Measurements from ENCODE around the gene CRLF1.

CRLF1 gene

DNA sequence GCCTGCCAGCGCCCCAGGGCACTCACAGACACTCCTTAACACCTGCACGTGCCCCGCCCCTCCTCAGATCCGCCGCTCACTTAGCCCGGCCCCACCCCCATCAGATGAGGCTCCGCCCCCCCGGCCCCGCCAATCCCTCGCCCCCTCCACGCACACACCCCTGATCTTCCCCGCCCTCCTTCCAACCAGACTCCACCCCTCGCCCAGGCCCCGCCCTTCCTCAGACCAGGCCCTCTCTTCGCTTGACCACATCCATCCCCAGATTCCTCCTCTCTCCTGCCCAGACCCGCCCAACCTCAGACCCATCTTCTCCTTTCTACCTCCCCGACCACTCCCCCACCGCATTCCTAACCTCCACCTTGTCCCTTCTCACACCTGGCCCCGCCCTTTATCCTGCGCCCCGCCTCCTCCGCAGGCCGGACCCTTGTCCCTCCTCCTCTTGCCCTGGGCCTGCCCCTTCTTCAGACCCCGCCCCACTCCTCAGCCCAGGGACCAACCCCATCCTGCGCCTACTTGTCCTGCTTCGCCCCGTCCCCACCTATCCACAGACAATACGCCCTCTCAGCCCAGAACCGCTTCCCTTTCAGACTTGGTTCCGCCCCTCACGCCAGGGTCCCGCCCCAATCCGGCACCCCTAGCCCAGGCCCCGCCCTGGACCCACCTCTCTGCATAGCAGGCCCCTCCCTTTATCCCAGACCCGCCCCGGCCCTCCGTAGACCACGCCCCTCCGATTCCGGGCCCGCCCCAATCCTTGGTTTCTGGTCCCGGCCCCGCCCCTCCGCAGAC is 29.8 kb upstream of the CRLF1 start:
- DNase-seq (ENCODE audit: low spot score): peak; percentile 96

- DNase-seq (ENCODE audit: low spot score): no peak
Measured at GRCh38 chr19:18635831-18636182, 29.2 kb upstream of the CRLF1 start.

DNA sequence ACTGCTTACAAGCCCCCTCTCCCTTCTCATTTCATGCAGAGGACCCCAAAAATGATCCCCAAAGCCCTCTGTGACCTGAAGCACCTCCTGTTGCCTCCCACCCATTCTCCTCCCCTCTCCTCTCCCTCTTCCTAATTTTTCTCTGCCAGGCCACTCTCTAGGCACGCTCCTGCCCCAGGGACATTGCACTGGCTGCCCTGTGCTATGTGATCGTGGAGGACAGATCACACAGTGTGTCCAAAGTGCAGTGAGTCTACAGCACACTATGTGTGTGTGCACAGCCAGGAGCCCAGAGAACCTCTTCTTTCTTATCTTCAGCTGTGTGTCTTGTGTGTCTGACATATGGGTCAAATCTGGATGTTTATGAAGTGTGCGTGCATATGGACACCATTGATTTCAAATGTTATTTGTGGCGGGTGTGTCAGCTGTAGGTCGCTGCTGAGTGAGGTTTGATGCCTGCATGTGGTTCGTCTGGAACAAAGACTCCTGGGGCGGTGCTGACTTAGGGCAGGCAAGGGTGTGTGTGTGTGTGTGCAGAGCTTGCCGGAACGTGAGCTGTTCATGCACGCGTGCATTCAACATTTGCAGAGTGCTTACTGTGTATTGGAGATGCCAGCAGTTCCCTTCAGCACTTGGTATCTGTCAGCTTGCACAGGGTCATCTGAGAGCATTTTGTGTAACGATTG is 28.2 kb upstream of the CRLF1 start:
- DNase-seq (ENCODE audit: low spot score): no peak

DNA sequence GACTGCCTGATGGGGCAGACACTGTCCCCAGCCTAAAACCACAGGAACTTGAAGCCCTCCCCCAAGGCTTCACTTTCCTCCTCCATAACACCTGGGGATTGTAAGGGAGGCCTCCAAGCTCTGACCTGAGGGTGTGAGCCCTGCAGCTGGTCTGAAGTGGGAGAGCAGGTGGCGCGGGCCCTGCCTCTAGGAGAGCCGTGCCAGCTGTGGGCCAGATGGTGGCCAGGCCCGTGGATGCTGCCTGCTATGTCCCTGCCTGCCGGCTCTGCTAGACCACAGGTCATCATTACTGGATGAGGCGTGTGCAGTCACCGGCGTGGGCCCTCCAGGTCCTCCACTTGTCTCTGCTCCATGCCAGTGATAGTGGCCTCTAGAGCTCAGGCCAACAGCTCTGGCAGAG is 26.7 kb upstream of the CRLF1 start:
- no peak for DNase-seq (ENCODE audit: low spot score)

DNA sequence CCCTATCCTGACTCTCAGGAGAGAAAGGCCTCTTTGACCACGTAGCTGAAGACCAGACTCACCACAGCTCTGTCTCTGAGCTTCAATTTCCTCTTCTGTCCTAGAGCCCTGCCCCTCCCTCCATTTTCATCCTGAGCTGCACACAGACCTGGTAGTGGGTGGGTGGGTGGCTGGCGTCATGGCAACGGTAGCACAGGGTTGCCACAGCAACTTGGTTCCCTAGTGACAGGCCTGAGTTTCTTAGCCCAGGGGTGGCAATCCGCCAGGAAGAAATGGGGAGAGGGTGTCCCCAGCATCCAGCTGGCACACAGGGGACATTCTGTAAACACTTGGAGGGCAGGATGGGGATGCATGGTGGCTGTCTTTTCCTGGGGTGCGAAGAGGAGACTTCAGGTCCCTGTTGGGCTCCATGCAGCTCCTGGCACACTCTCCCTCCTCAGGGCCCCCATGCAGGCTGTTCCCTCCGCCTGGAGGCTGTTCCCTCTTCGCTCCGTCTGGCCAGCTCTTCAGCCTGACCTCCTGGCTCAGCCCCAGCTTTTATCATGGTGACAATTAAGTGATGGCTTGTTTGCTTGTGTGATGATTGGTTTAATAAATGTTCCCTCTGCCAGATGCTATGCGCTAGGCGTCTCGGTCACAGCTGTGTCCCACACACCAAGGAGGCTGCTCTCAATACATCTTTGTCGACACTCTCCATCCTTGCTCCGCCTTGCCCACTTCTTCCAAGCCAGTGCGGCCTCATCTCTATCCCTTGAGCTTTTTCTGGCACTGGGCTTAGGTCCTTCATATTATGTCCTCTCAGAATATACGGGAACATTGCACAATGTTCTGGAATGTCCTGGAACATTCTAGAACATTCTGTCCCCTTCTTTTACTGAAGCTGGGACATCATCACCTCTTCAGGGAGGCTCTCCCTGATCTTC is 22.8 kb upstream of the CRLF1 start:
- DNase-seq (ENCODE audit: low spot score): no peak

DNA sequence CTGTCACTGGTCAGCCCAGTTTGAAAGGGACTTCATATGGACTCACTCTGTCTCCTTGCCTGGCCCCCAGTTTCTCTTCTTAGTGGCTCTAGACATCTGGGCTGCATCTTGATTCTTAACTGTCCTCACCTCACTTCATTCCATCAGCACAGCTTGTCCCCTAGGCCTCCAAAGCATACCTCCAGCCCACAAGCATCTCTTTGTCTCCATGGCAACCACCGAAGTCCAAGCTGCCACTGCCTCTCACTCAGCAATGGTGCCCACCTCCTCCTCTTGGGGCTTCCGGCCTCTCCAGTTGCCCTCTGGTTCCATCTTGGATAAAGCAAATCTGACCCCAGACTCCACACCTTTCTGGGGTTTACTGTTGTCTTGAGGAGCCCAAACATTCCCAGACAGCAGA is 20.3 kb upstream of the CRLF1 start:
- DNase-seq (ENCODE audit: low spot score): no peak

- DNase-seq (ENCODE audit: low spot score): no peak
Measured at GRCh38 chr19:18620902-18621301, 14.3 kb upstream of the CRLF1 start.

DNA sequence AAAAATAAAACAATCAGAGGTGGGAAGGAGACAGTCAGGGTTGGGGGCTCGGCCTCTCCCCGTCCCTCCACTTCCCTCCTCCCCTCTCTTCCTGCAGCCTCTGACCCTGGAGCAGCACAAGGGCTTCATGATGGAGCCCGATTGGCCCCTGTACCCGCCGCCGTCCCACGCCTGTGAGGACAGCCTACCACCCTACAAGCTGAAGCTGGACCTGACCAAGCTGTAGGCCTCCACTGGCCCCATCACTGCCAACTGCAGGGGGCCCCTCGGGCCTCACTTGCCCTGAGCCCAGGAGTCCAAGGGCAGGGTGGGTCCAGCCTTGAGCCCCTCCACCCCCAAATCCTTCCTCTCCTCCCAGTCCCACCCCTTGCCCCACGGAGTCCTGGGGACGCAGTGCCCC is 13.7 kb upstream of the CRLF1 start:
- no peak for DNase-seq (ENCODE audit: low spot score)

- DNase-seq (ENCODE audit: low spot score): no peak
Measured at GRCh38 chr19:18618236-18618635, 11.6 kb upstream of the CRLF1 start.

GRCh38 chr19:18617562-18617961 is 11.0 kb upstream of the CRLF1 start:
- no peak for DNase-seq (ENCODE audit: low spot score)

DNA sequence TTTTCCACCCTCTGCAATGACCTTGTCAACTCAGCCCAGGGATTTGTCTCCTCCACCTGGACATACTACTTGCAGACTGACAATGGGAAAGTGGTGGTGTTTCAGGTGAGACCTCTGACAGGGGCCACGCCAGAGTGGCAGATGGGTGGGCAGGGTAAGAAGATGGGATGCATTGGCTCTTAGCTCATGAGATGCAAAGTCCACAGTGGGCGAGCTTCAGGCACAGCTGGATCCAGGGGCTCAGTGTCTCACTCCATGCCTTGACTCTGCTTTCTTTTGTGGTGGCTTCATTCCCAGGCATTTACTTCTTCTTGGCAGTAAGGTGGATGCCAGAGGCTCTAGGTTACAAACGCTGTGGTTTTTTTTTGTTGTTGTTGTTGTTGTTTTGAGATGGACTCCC is 9.4 kb upstream of the CRLF1 start:
- no peak for DNase-seq (ENCODE audit: low spot score)

- DNase-seq (ENCODE audit: low spot score): no peak
Measured at GRCh38 chr19:18613589-18614234, 7.1 kb upstream of the CRLF1 start.

DNA sequence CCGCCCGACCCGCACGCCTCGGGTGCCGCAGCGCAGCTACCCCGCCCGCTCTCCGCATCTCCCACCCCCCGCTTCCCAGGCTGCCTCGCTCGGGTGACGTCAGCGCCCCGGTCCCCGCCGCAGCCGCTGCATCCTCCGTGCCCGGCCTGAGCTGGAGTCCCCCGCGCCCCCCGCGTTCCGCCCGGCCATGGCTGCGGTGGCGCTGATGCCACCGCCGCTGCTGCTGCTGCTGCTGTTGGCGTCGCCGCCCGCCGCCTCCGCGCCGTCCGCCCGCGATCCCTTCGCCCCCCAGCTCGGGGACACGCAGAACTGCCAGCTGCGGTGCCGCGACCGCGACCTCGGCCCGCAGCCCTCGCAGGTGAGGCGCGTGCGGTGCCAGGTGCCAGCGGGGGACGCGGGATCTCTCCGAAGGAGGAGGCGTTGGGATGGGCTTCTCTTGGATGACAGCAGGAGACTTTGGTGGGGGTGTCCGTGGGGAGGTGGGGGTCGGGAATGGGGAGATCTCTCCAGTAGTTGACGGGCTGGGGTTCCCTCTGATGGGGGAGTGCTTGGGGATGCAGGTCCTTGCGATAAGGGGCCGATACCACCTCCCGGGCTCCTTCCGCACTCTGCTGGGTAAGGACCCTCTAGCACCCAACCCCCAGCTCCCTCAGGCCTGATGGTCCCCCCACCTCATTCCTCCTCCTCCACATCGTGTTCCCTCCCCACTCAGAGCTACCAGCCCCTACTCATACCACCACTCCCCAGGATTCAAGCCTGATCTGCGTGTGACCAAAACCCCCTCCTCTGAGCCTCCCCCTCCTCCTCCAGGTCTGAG is 6.4 kb upstream of the CRLF1 start, which contains the start of gene TMEM59L:
TSS of gene TMEM59L (plus strand) at position 99 of the 817 bp plus-strand sequence. CDS start at position 188, 89 bp downstream.
- DNase-seq (ENCODE audit: low spot score): no peak

GRCh38 chr19:18612051-18612771 is 5.6 kb upstream of the CRLF1 start:
- DNase-seq (ENCODE audit: low spot score): no peak

DNA sequence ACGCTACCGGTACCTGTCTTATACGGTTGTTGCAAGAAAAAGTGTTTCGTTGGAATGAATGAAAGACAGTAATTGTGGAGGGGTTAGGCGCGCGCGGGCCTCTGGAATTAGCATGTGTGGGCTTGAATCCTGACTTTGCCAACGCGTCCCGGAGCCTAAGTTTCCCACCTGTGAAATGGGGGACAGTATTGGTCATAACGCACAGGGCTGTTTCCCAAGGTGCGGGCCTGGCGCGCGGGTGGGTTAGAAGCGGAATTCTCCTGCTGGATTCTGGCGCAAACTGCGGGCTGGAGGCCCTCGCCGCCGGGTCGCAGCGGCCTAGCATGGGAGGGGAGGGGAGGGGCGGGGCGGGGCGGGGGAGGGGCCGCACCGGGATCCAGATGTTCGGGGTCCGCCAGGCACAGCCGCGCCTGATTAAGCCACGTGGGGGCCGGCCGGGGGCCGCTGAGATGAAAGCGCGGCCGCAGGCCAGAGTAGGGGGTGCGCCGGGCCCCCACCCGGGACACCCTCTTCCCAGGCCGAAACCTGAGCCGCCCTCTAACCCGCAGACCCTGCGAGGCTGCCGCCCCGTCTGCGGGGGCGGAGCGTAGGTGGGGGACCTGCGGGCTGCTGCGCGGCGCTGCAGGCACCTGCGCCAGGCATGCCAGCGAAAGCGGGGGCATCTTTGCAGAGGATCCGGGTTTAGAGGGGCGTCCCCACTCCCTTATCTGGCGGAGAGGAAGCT is 4.9 kb upstream of the CRLF1 start:
- DNase-seq (ENCODE audit: low spot score): no peak

GRCh38 chr19:18610556-18611326 is 4.1 kb upstream of the CRLF1 start:
- DNase-seq (ENCODE audit: low spot score): no peak

DNA sequence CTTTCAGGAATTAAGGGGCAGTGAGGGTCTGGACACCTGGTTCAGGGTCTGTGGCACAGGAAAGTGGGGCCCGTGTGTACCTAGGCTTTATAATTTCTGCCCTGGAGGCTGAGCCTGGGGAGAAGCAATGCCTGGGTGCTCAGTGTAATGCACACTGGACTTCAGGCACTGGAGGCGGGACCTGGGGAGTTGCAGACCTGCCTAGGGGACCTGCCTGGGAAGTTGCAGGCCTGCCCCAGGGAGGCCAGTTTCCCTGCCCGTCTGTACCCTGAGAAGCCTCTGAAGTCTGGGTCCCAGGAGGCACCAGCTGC is 3.6 kb upstream of the CRLF1 start:
- no peak for DNase-seq (ENCODE audit: low spot score)

DNA sequence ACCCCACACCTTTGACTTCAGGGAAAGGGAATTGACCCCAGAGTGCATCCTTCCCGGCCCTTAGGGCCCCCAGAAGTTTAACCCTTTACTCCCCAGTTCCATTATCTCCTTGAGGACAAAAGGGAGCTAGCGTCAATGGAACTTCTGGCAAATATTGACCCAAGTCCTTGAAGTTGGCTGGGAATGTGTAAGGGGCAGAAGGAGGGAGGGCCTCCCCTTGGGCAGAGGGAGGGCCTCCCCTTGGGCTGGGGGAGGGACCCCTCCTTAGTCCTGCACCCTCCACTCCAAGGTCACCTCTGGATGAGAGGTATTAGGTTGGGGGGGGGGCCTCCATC is 3.1 kb upstream of the CRLF1 start:
- DNase-seq (ENCODE audit: low spot score): no peak
